8988T (cell line): ENCODE results near the gene INSC.

Experiments
- DNase-seq: peaks from one replicate; pipeline ENCODE4 v3.0.0; 2011

INSC gene

GRCh38 chr11:15109602-15110001 lies 5.1 kb upstream of the INSC start:
- no peak for DNase-seq

GRCh38 chr11:15111215-15111614 lies 3.5 kb upstream of the INSC start:
- DNase-seq = no peak

GRCh38 chr11:15112131-15112541 lies 2.6 kb upstream of the INSC start:
- no peak for DNase-seq

- no peak for DNase-seq
Measured at GRCh38 chr11:15113381-15113780, 1.3 kb upstream of the INSC start.

GRCh38 chr11:15115686-15116085 lies 963 bp downstream of the INSC start:
- no peak for DNase-seq

- no peak for DNase-seq
Measured at GRCh38 chr11:15117751-15118150, 3.0 kb downstream of the INSC start.

- no peak for DNase-seq
Measured at GRCh38 chr11:15118431-15118830, 3.7 kb downstream of the INSC start.

- DNase-seq = no peak
Measured at GRCh38 chr11:15119352-15119751, 4.6 kb downstream of the INSC start.

- no peak for DNase-seq
Measured at GRCh38 chr11:15119826-15120225, 5.1 kb downstream of the INSC start.

GRCh38 chr11:15123849-15124248 lies 9.1 kb downstream of the INSC start:
- peak; percentile 31 for DNase-seq

GRCh38 chr11:15124528-15124927 lies 9.8 kb downstream of the INSC start:
- no peak for DNase-seq

GRCh38 chr11:15127341-15127740 lies 12.6 kb downstream of the INSC start:
- no peak for DNase-seq

GRCh38 chr11:15128621-15129020 lies 13.9 kb downstream of the INSC start:
- DNase-seq = no peak

- DNase-seq = no peak
Measured at GRCh38 chr11:15136166-15136565, 21.4 kb downstream of the INSC start.

GRCh38 chr11:15139096-15139770 lies 24.5 kb downstream of the INSC start:
- no peak for DNase-seq

- DNase-seq = no peak
Measured at GRCh38 chr11:15139958-15140659, 25.4 kb downstream of the INSC start.

GRCh38 chr11:15141381-15141780 lies 26.7 kb downstream of the INSC start:
- DNase-seq = no peak

GRCh38 chr11:15142838-15143237 lies 28.1 kb downstream of the INSC start:
- no peak for DNase-seq

GRCh38 chr11:15143855-15144254 lies 29.1 kb downstream of the INSC start:
- no peak for DNase-seq

- no peak for DNase-seq
Measured at GRCh38 chr11:15144347-15144746, 29.6 kb downstream of the INSC start.

- no peak for DNase-seq
Measured at GRCh38 chr11:15145151-15145550, 30.4 kb downstream of the INSC start.

- no peak for DNase-seq
Measured at GRCh38 chr11:15145615-15146014, 30.9 kb downstream of the INSC start.

GRCh38 chr11:15146271-15147003 lies 31.7 kb downstream of the INSC start:
- DNase-seq = no peak

GRCh38 chr11:15148169-15148568 lies 33.4 kb downstream of the INSC start:
- DNase-seq = no peak
